Neural cell (in vitro differentiated cells): ENCODE data around the gene LDHAL6B. TPM values are rescaled to one million over a fixed set of nuclear protein-coding genes. Genes with fewer than 3 reads are reported as not detected.

ENCODE experiments used
- H2AFZ ChIP-seq: fragments of 200-600, 300-800 bp; sonication (generic), shearing (Covaris generic); 2 replicates; pipeline ENCODE4 v1.6.0; 2014; ENCODE audit warnings: low read depth, mild to moderate bottlenecking, antibody characterized with exemption, low read length, moderate library complexity
- H3F3A ChIP-seq: fragments of 200-600 bp; shearing (Covaris generic); 2 replicates; pipeline ENCODE4 v1.6.1; 2016; ENCODE audit warnings: mild to moderate bottlenecking, moderate library complexity, mixed read lengths, antibody characterized with exemption, low read length; ENCODE audit not compliant: insufficient read depth, poor library complexity, severe bottlenecking
- H3K27ac ChIP-seq: fragments of 200-600, 300-800 bp; sonication (generic), shearing (Covaris generic); 2 replicates; pipeline ENCODE4 v1.5.1; 2014; ENCODE audit warnings: mild to moderate bottlenecking, low read length, moderate library complexity
- H3K27me3 ChIP-seq: fragments of 300-800, 200-600 bp; sonication (generic), shearing (Covaris generic); 2 replicates; pipeline ENCODE4 v1.6.0; 2014; ENCODE audit warnings: mild to moderate bottlenecking, low read depth, low read length, moderate library complexity; ENCODE audit not compliant: insufficient read depth
- H3K36me3 ChIP-seq: fragments of 300-800, 200-600 bp; sonication (generic), shearing (Covaris generic); 2 replicates; pipeline ENCODE4 v1.5.1; 2014; ENCODE audit warnings: mild to moderate bottlenecking, antibody characterized with exemption, low read length, moderate library complexity; ENCODE audit not compliant: insufficient read depth
- H3K4me2 ChIP-seq: fragments of 300-800, 200-600 bp; sonication (generic), shearing (Covaris generic); 2 replicates; pipeline ENCODE4 v1.6.0; 2014; ENCODE audit warnings: mild to moderate bottlenecking, low read length
- H3K4me3 ChIP-seq: fragments of 300-800, 200-600 bp; sonication (generic), shearing (Covaris generic); 2 replicates; pipeline ENCODE4 v1.5.1; 2014; ENCODE audit warnings: mild to moderate bottlenecking, low read length, moderate library complexity
- H3K79me2 ChIP-seq: fragments of 200-600 bp; shearing (Covaris generic); replicated peaks from 2 replicates; pipeline ENCODE4 v1.6.0; 2014; ENCODE audit warnings: mild to moderate bottlenecking, low read length, moderate library complexity; ENCODE audit not compliant: insufficient read depth
- H3K9ac ChIP-seq: fragments of 300-800, 200-600 bp; sonication (generic), shearing (Covaris generic); 2 replicates; pipeline ENCODE4 v1.6.1; 2016; ENCODE audit warnings: mild to moderate bottlenecking, low read length, mixed read lengths
- H3K9me2 ChIP-seq: fragments of 200-600 bp; shearing (Covaris generic); 2 replicates; pipeline ENCODE4 v1.6.1; 2016; ENCODE audit warnings: mild to moderate bottlenecking, low read length, mixed read lengths; ENCODE audit not compliant: insufficient read depth
- H3K9me3 ChIP-seq: fragments of 200-600, 300-800 bp; sonication (generic), shearing (Covaris generic); 2 replicates; pipeline ENCODE4 v1.6.1; 2016; ENCODE audit warnings: mild to moderate bottlenecking, mixed run types, low read length, moderate library complexity, mixed read lengths
- H4K20me1 ChIP-seq: fragments of 200-600 bp; shearing (Covaris generic); 2 replicates; pipeline ENCODE4 v1.6.1; 2016; ENCODE audit warnings: mild to moderate bottlenecking, mixed run types; ENCODE audit not compliant: insufficient read depth
- CTCF ChIP-seq: fragments of 450-650 bp; IDR thresholded peaks from 2 replicates; pipeline ENCODE4 v1.5.1; 2014; ENCODE audit warnings: antibody characterized with exemption, mild to moderate bottlenecking, moderate library complexity; ENCODE audit not compliant: poor library complexity, severe bottlenecking
- EP300 ChIP-seq: fragments of 450-650 bp; conservative IDR thresholded peaks from 2 replicates; pipeline ENCODE4 v1.6.1; 2014; ENCODE audit warnings: antibody characterized with exemption, mild to moderate bottlenecking, moderate library complexity; ENCODE audit not compliant: poor library complexity, severe bottlenecking
- EZH2 ChIP-seq: fragments of 200-600, 300-800 bp; shearing (Covaris generic), sonication (generic); IDR thresholded peaks from 2 replicates; pipeline ENCODE4 v1.6.1; 2014; ENCODE audit warnings: antibody characterized with exemption, low read length, borderline replicate concordance, mild to moderate bottlenecking; ENCODE audit not compliant: insufficient read depth, poor library complexity, severe bottlenecking
- MXI1 ChIP-seq: fragments of 450-650 bp; conservative IDR thresholded peaks from 2 replicates; pipeline ENCODE4 v1.6.1; 2014; ENCODE audit warnings: antibody characterized with exemption, mild to moderate bottlenecking; ENCODE audit not compliant: poor library complexity, severe bottlenecking
- POLR2AphosphoS5 ChIP-seq: IDR thresholded peaks from 2 replicates; pipeline ENCODE4 v1.6.1; 2012
- RAD21 ChIP-seq: fragments of 450-650 bp; conservative IDR thresholded peaks from 2 replicates; pipeline ENCODE4 v1.6.1; 2014; ENCODE audit warnings: antibody characterized with exemption, mild to moderate bottlenecking, moderate library complexity
- REST ChIP-seq: IDR thresholded peaks from 2 replicates; pipeline ENCODE4 v1.6.1; 2012; ENCODE audit warnings: borderline replicate concordance
- SMC3 ChIP-seq: fragments of 450-650 bp; conservative IDR thresholded peaks from 2 replicates; pipeline ENCODE4 v1.6.1; 2014; ENCODE audit warnings: antibody characterized with exemption, mild to moderate bottlenecking, moderate library complexity; ENCODE audit not compliant: poor library complexity
- TAF1 ChIP-seq: IDR thresholded peaks from 2 replicates; pipeline ENCODE4 v1.6.1; 2012; ENCODE audit warnings: low read depth
- polyA plus RNA-seq: library from polyadenylated mRNA; depleted of rRNA; stranded (reverse); fragments of >200 nt; gene quantifications from 2 replicates; pipeline ENCODE4 v1.2.3, GENCODE V29; 2014

LDHAL6B gene
- polyA plus RNA-seq, 1 donor from 2014 or later, result not detected

- Histone ChIP-seq H3K27me3 (no peaks in the 10 kb centered on the region), H2AFZ (no peak overlapping the region), H3K9ac (no peak overlapping the region), H3K9me3 (no peaks in the 10 kb centered on the region), H3K9me2 (no peaks in the 10 kb centered on the region), H4K20me1 (no peaks in the 10 kb centered on the region), H3K4me2 (no peak overlapping the region), H3K79me2 (no peaks in the 10 kb centered on the region), H3K36me3 (no peaks in the 10 kb centered on the region), H3K27ac (no peak overlapping the region), H3F3A (no peaks in the 10 kb centered on the region), H3K4me3 (no peak overlapping the region)
- no peak for TF ChIP-seq POLR2AphosphoS5
- no peak for TF ChIP-seq EZH2
- no peak for TF ChIP-seq EP300
- peak; percentile 69 for TF ChIP-seq CTCF
- no peak for TF ChIP-seq REST
- peak; percentile 76 for TF ChIP-seq SMC3
- no peak for TF ChIP-seq MXI1
- TF ChIP-seq TAF1, result no peak
- peak; percentile 68 for TF ChIP-seq RAD21
These were observed 31.5 kb upstream of the LDHAL6B start for GRCh38 chr15:59174835-59175831.

- Histone ChIP-seq H3K27me3 (no peaks in the 10 kb centered on the region), H3K79me2 (no peaks in the 10 kb centered on the region), H2AFZ (no peak overlapping the region), H3K4me2 (no peak overlapping the region), H3F3A (no peaks in the 10 kb centered on the region), H3K9me3 (peaks cover 3% of the 10 kb centered on the region), H3K9ac (no peak overlapping the region), H4K20me1 (no peaks in the 10 kb centered on the region), H3K4me3 (no peak overlapping the region), H3K9me2 (no peaks in the 10 kb centered on the region), H3K36me3 (no peaks in the 10 kb centered on the region), H3K27ac (no peak overlapping the region)
- no peak for TF ChIP-seq RAD21
- no peak for TF ChIP-seq REST
- no peak for TF ChIP-seq CTCF
- TF ChIP-seq MXI1, result no peak
- no peak for TF ChIP-seq TAF1
- TF ChIP-seq POLR2AphosphoS5, result no peak
- TF ChIP-seq SMC3, result no peak
- TF ChIP-seq EZH2, result no peak
- no peak for TF ChIP-seq EP300
These were observed 29.9 kb upstream of the LDHAL6B start for GRCh38 chr15:59176653-59177316.
